K562 (cell line): ENCODE measurements around the gene TNN. TPM values are rescaled to one million over a fixed set of nuclear protein-coding genes. Genes with fewer than 3 reads are reported as not detected.

Experiments
- ATAC-seq: fragments of 200-7000 bp; cut with Tn5 transposase; 3 replicates; pipeline ENCODE4 v1.9.1; 2020; ENCODE audit warnings: moderate library complexity
- BruUV-seq: library from RNA; stranded (reverse); fragments of 400-500 nt; replicated peaks from 2 replicates; lab custom pipeline; 2021; lab: Mats Ljungman, UMichigan
- CTCF ChIA-PET: fragments of 300-600 bp; formaldehyde crosslinking; extraction: SDS; loops from one replicate; lab custom pipeline; 2021; ENCODE audit warnings: low intra/inter-chr PET ratio; lab: Yijun Ruan, JAX
- POLR2A ChIA-PET: fragments of 300-600, 350-650 bp; sonication (Branson Sonifier 250); formaldehyde crosslinking; extraction: SDS; loops from one replicate; lab custom pipeline; 2021; ENCODE audit warnings: antibody characterized with exemption, inconsistent platforms; lab: Yijun Ruan, JAX
- DNase-seq, 4 experiments: peaks; one replicate each; pipeline versions ENCODE4 v3.0.0 to v3.0.0-alpha.2; 2011 to 2018; ENCODE audit warnings: low spot score in 3 of 4, mixed read lengths in 3 of 4; ENCODE audit errors: extremely low read depth in 1 of 4
- FAIRE-seq: peaks from 2 replicates; lab custom pipeline; 2011; peaks lifted over from hg19 to GRCh38; lab: Jason Lieb, UNC
- H2AFZ ChIP-seq: 2 replicates; pipeline ENCODE4 v1.6.0; 2011; ENCODE audit warnings: low read depth, low read length, control low read depth, inconsistent platforms
- H3K27ac ChIP-seq: fragments of 200-600 bp; 3 replicates; pipeline ENCODE4 v1.8.0; 2011; ENCODE audit warnings: low read depth, mild to moderate bottlenecking, control low read depth, inconsistent platforms, low read length, moderate library complexity, mixed read lengths; ENCODE audit errors: extremely low read depth
- H3K27me3 ChIP-seq, 2 experiments: fragments of 300-600 bp in 1 of 2; 2 replicates in 1 of 2; 3 replicates in 1 of 2; pipeline versions ENCODE4 v1.6.0 to v1.8.0; 2011; ENCODE audit warnings: inconsistent platforms in 2 of 2, low read length in 2 of 2, mild to moderate bottlenecking in 1 of 2, mixed read lengths in 1 of 2, moderate library complexity in 1 of 2; ENCODE audit not compliant: control insufficient read depth in 2 of 2, insufficient read depth in 2 of 2
- H3K36me3 ChIP-seq: fragments of 300-600 bp; 3 replicates; pipeline ENCODE4 v1.8.0; 2011; ENCODE audit warnings: mild to moderate bottlenecking, low read length, inconsistent platforms; ENCODE audit not compliant: control insufficient read depth, insufficient read depth
- H3K4me1 ChIP-seq, 2 experiments: fragments of 200-600 bp in 1 of 2; replicated peaks in 1 of 2; 2 replicates in 1 of 2; 3 replicates in 1 of 2; pipeline versions ENCODE4 v1.5.1 to v1.8.0; 2011; ENCODE audit warnings: inconsistent platforms in 2 of 2, low read length in 2 of 2, mild to moderate bottlenecking in 1 of 2, mixed read lengths in 1 of 2, moderate library complexity in 1 of 2; ENCODE audit not compliant: control insufficient read depth in 2 of 2, insufficient read depth in 2 of 2
- H3K4me2 ChIP-seq: 2 replicates; pipeline ENCODE4 v1.6.1; 2011; ENCODE audit warnings: low read length, control low read depth, inconsistent platforms, mixed read lengths; ENCODE audit not compliant: insufficient read depth
- H3K4me3 ChIP-seq: fragments of 200-600 bp; sonication (generic), shearing (Covaris generic); 2 replicates; pipeline ENCODE4 v1.5.1; 2016; ENCODE audit warnings: control low read depth, inconsistent platforms
- H3K79me2 ChIP-seq: fragments of 200-600 bp; 3 replicates; pipeline ENCODE4 v1.8.0; 2011; ENCODE audit warnings: low read length, inconsistent platforms; ENCODE audit not compliant: control insufficient read depth, insufficient read depth
- H3K9ac ChIP-seq, 2 experiments: 2 replicates each; pipeline versions ENCODE4 v1.6.0 to v1.6.1; 2011; ENCODE audit warnings: low read depth in 2 of 2, low read length in 2 of 2, control low read depth in 1 of 2, inconsistent platforms in 1 of 2, mild to moderate bottlenecking in 1 of 2, mixed read lengths in 1 of 2; ENCODE audit not compliant: insufficient read depth in 1 of 2
- H3K9me1 ChIP-seq: one replicate; pipeline ENCODE4 v1.6.0; 2011; ENCODE audit warnings: inconsistent platforms, mild to moderate bottlenecking, low read length, moderate library complexity; ENCODE audit not compliant: control insufficient read depth, insufficient read depth
- H3K9me3 ChIP-seq: replicated peaks from 2 replicates; pipeline ENCODE4 v1.5.1; 2011; ENCODE audit warnings: low read depth, low read length, inconsistent platforms; ENCODE audit not compliant: control insufficient read depth, insufficient read depth
- H4K20me1 ChIP-seq: replicated peaks from 2 replicates; pipeline ENCODE4 v1.6.1; 2011; ENCODE audit warnings: low read length, inconsistent platforms, mixed read lengths; ENCODE audit not compliant: control insufficient read depth, insufficient read depth
- ARHGAP35 ChIP-seq: fragments of 450-650 bp; IDR thresholded peaks from 2 replicates; pipeline ENCODE4 v1.6.1; 2018; ENCODE audit not compliant: partially characterized antibody
- CTBP1 ChIP-seq: fragments of 450-650 bp; IDR thresholded peaks from 2 replicates; pipeline ENCODE4 v1.6.1; 2016; ENCODE audit warnings: borderline replicate concordance
- CTCF ChIP-seq, 3 experiments: IDR thresholded peaks in 2 of 3; conservative IDR thresholded peaks in 1 of 3; 2 replicates each; pipeline ENCODE4 v1.5.1; 2011 to 2012; ENCODE audit warnings: low read length in 3 of 3, mild to moderate bottlenecking in 3 of 3, control low read depth in 2 of 3, improper control_type of control experiment in 1 of 3, inconsistent platforms in 1 of 3, low read depth in 1 of 3, mixed read lengths in 1 of 3, moderate library complexity in 1 of 3; ENCODE audit not compliant: insufficient read depth in 2 of 3
- DDX20 ChIP-seq: fragments of 450-650 bp; IDR thresholded peaks from 2 replicates; pipeline ENCODE4 v1.6.1; 2016; ENCODE audit warnings: missing genetic modification characterization, low read depth, mild to moderate bottlenecking, missing compliant biosample characterization, moderate library complexity
- E2F4 ChIP-seq: sonication (generic); formaldehyde crosslinking; IDR thresholded peaks from 2 replicates; pipeline ENCODE4 v1.8.0; 2022; ENCODE audit warnings: mild to moderate bottlenecking, low read depth, missing genetic modification reagents
- ESRRA ChIP-seq: fragments of 450-650 bp; IDR thresholded peaks from 2 replicates; pipeline ENCODE4 v1.6.1; 2014; ENCODE audit warnings: low read depth, mild to moderate bottlenecking, moderate library complexity, borderline replicate concordance
- HMGN3 ChIP-seq: IDR thresholded peaks from 2 replicates; pipeline ENCODE4 v1.6.1; 2011; ENCODE audit warnings: borderline replicate concordance, low read depth, mild to moderate bottlenecking, mixed read lengths, low read length; ENCODE audit not compliant: insufficient read length; ENCODE audit errors: extremely low read depth
- IRF2 ChIP-seq: sonication (generic); formaldehyde crosslinking; IDR thresholded peaks from 2 replicates; pipeline ENCODE4 v1.8.1; 2022; ENCODE audit warnings: mild to moderate bottlenecking, missing genetic modification reagents
- KDM5B ChIP-seq: fragments of 200-600 bp; sonication (generic); IDR thresholded peaks from 2 replicates; pipeline ENCODE4 v1.6.1; 2012; ENCODE audit warnings: low read depth, mild to moderate bottlenecking, moderate library complexity, low read length, control low read depth, inconsistent platforms; ENCODE audit not compliant: insufficient replicate concordance
- MAX ChIP-seq: sonication (generic); formaldehyde crosslinking; IDR thresholded peaks from 2 replicates; pipeline ENCODE4 v1.9.0; 2022; ENCODE audit warnings: mild to moderate bottlenecking, missing genetic modification reagents
- NFIX ChIP-seq: fragments of 250-450 bp; sonication (Bioruptor Pico); IDR thresholded peaks from 2 replicates; pipeline ENCODE4 v1.4.0; 2020; ENCODE audit warnings: low read depth, mild to moderate bottlenecking, moderate library complexity
- PYGO2 ChIP-seq: fragments of 450-650 bp; IDR thresholded peaks from 2 replicates; pipeline ENCODE4 v1.6.1; 2016; ENCODE audit warnings: mild to moderate bottlenecking, missing genetic modification characterization, moderate library complexity, missing compliant biosample characterization
- TCF7L2 ChIP-seq: fragments of 150-350 bp; IDR thresholded peaks from 2 replicates; pipeline ENCODE4 v1.6.1; 2016; ENCODE audit warnings: low read depth, mild to moderate bottlenecking, low read length, moderate library complexity
- THRA ChIP-seq: fragments of 450-650 bp; IDR thresholded peaks from 2 replicates; pipeline ENCODE4 v1.6.1; 2017; ENCODE audit warnings: mild to moderate bottlenecking, moderate library complexity
- ZBTB2 ChIP-seq: fragments of 450-650 bp; IDR thresholded peaks from 2 replicates; pipeline ENCODE4 v1.6.1; 2016; ENCODE audit warnings: antibody characterized with exemption
- WGBS: fragments of 100-300 bp; shearing (Covaris generic); methylation state at CpG from one replicate; pipeline ENCODE4 v1.1.6; 2016; ENCODE audit warnings: low coverage, mixed read lengths; ENCODE audit not compliant: insufficient coverage; ENCODE audit errors: missing lambda C conversion rate; 5-methylcytosine and 5-hydroxymethylcytosine counted together
- in situ Hi-C: fragments of 300-500 bp; cut with MboI; formaldehyde crosslinking; loops from 4 replicates; pipeline ENCODE4 v1.15.0; 2018; ENCODE audit warnings: inconsistent platforms, mixed read lengths
- intact Hi-C: fragments of 100-400 bp; cut with micrococcal nuclease; formaldehyde crosslinking; loops from 2 replicates; pipeline ENCODE4 v1.14.2; 2022
- polyA plus RNA-seq, 8 experiments: library from polyadenylated mRNA; depleted of rRNA in 4 of 8; stranded (reverse) in 5 of 8; unstranded in 3 of 8; fragments of >200 nt; fragmentation: Nextera tagmentation in 2 of 8; fragmentation: Illumina TruSeq in 1 of 8; extraction: Ambion mirVana in 2 of 8; extraction: Trizol in 1 of 8; gene quantifications; 2 replicates each; pipeline versions ENCODE4 v1.2.1 to v1.2.3, GENCODE V29; 2011 to 2014; ENCODE audit warnings: inconsistent platforms in 1 of 8, missing spikeins in 1 of 8
- total RNA-seq, 7 experiments: library from RNA; depleted of rRNA in 6 of 7; stranded (reverse); fragments of >200 nt in 6 of 7; fragmentation: Illumina TruSeq in 2 of 7; extraction: Trizol in 2 of 7; gene quantifications; 2 replicates each; pipeline versions ENCODE4 v1.2.1 to v1.2.3, GENCODE V29; 2011 to 2021; ENCODE audit warnings: low replicate concordance in 1 of 7

The TNN gene
- total and polyA plus RNA-seq, 9 of the 15 experiments (the other 6 are each of a cell fraction or from before 2014, with no cell fraction given): 0.01 to 0.09 (median 0.07) TPM; not detected in 4

- Histone ChIP-seq H3K79me2 (no peaks in the 10 kb centered on the region), H3K4me2 (no peak overlapping the region), H3K27ac (no peak overlapping the region), H2AFZ (no peak overlapping the region), H3K4me3 (no peak overlapping the region), H3K36me3 (peaks cover 7% of the 10 kb centered on the region; the same call in 1 of the 3 replicates), H3K27me3 (no peaks in the 10 kb centered on the region), H3K9me3 (no peaks in the 10 kb centered on the region), H3K9me1 (no peaks in the 10 kb centered on the region), H3K4me1 (no peaks in the 10 kb centered on the region), H3K9ac (no peak overlapping the region), H4K20me1 (no peaks in the 10 kb centered on the region)
- 35% methylated on average over 4 of the region's 4 CpGs for WGBS
- in situ Hi-C loops (no loop called here), intact Hi-C loops (no loop called here)
- CTCF ChIA-PET: no interaction called here
- FAIRE-seq (peak; percentile 55), ATAC-seq (peak; percentile 64; the same call in 2 of the 3 replicates), DNase-seq (peak in 1 of 4 experiments; percentile 27)
- POLR2A ChIA-PET: interaction anchor here (0.7 to 0.9 kb wide), 2 partner anchors 10 to 77 kb away, joined by 3 to 4 read pairs; no protein-coding TSS in a partner anchor
- BruUV-seq: no TSS peak
- TF ChIP-seq HMGN3 (no peak), MAX (CRISPR knock-in tag) (no peak), DDX20 (no peak), PYGO2 (tag) (no peak), KDM5B (no peak), CTBP1 (no peak), ESRRA (peak; percentile 85), ZBTB2 (no peak), ARHGAP35 (no peak), E2F4 (CRISPR knock-in tag) (no peak), THRA (no peak), IRF2 (CRISPR knock-in tag) (no peak), CTCF (IDR thresholded peaks at IDR 0.05 in 2 of 3, conservative IDR thresholded peaks at IDR 0.05 in 1 of 3; ENCODE audit: insufficient read depth in 2 of 3, low read depth in 1 of 3, low read length in 3 of 3) (peak; percentile 13 to 14 (median 14); a peak in 1 of 6 replicates), TCF7L2 (no peak), NFIX (CRISPR knock-in tag) (no peak)
These were observed 96.1 kb downstream of the TNN start for GRCh38 chr1:175163702-175164101.
